Neural cell (in vitro differentiated cells): ENCODE results near the gene AMPD2. TPM values are rescaled to one million over a fixed set of nuclear protein-coding genes. Genes with fewer than 3 reads are reported as not detected.
A peak's percentile ranks its signal among the peaks of the same experiment; 100 is the strongest.

ENCODE experiments used
- H2AFZ ChIP-seq: fragments of 200-600, 300-800 bp; sonication (generic), shearing (Covaris generic); 2 replicates; pipeline ENCODE4 v1.6.0; 2014; ENCODE audit warnings: low read depth, mild to moderate bottlenecking, antibody characterized with exemption, low read length, moderate library complexity
- H3F3A ChIP-seq: fragments of 200-600 bp; shearing (Covaris generic); 2 replicates; pipeline ENCODE4 v1.6.1; 2016; ENCODE audit warnings: mild to moderate bottlenecking, moderate library complexity, mixed read lengths, antibody characterized with exemption, low read length; ENCODE audit not compliant: insufficient read depth, poor library complexity, severe bottlenecking
- H3K27ac ChIP-seq: fragments of 200-600, 300-800 bp; sonication (generic), shearing (Covaris generic); 2 replicates; pipeline ENCODE4 v1.5.1; 2014; ENCODE audit warnings: mild to moderate bottlenecking, low read length, moderate library complexity
- H3K27me3 ChIP-seq: fragments of 300-800, 200-600 bp; sonication (generic), shearing (Covaris generic); 2 replicates; pipeline ENCODE4 v1.6.0; 2014; ENCODE audit warnings: mild to moderate bottlenecking, low read depth, low read length, moderate library complexity; ENCODE audit not compliant: insufficient read depth
- H3K36me3 ChIP-seq: fragments of 300-800, 200-600 bp; sonication (generic), shearing (Covaris generic); 2 replicates; pipeline ENCODE4 v1.5.1; 2014; ENCODE audit warnings: mild to moderate bottlenecking, antibody characterized with exemption, low read length, moderate library complexity; ENCODE audit not compliant: insufficient read depth
- H3K4me2 ChIP-seq: fragments of 300-800, 200-600 bp; sonication (generic), shearing (Covaris generic); 2 replicates; pipeline ENCODE4 v1.6.0; 2014; ENCODE audit warnings: mild to moderate bottlenecking, low read length
- H3K4me3 ChIP-seq: fragments of 300-800, 200-600 bp; sonication (generic), shearing (Covaris generic); 2 replicates; pipeline ENCODE4 v1.5.1; 2014; ENCODE audit warnings: mild to moderate bottlenecking, low read length, moderate library complexity
- H3K79me2 ChIP-seq: fragments of 200-600 bp; shearing (Covaris generic); replicated peaks from 2 replicates; pipeline ENCODE4 v1.6.0; 2014; ENCODE audit warnings: mild to moderate bottlenecking, low read length, moderate library complexity; ENCODE audit not compliant: insufficient read depth
- H3K9ac ChIP-seq: fragments of 300-800, 200-600 bp; sonication (generic), shearing (Covaris generic); 2 replicates; pipeline ENCODE4 v1.6.1; 2016; ENCODE audit warnings: mild to moderate bottlenecking, low read length, mixed read lengths
- H3K9me2 ChIP-seq: fragments of 200-600 bp; shearing (Covaris generic); 2 replicates; pipeline ENCODE4 v1.6.1; 2016; ENCODE audit warnings: mild to moderate bottlenecking, low read length, mixed read lengths; ENCODE audit not compliant: insufficient read depth
- H3K9me3 ChIP-seq: fragments of 200-600, 300-800 bp; sonication (generic), shearing (Covaris generic); 2 replicates; pipeline ENCODE4 v1.6.1; 2016; ENCODE audit warnings: mild to moderate bottlenecking, mixed run types, low read length, moderate library complexity, mixed read lengths
- H4K20me1 ChIP-seq: fragments of 200-600 bp; shearing (Covaris generic); 2 replicates; pipeline ENCODE4 v1.6.1; 2016; ENCODE audit warnings: mild to moderate bottlenecking, mixed run types; ENCODE audit not compliant: insufficient read depth
- EP300 ChIP-seq: fragments of 450-650 bp; conservative IDR thresholded peaks from 2 replicates; pipeline ENCODE4 v1.6.1; 2014; ENCODE audit warnings: antibody characterized with exemption, mild to moderate bottlenecking, moderate library complexity; ENCODE audit not compliant: poor library complexity, severe bottlenecking
- EZH2 ChIP-seq: fragments of 200-600, 300-800 bp; shearing (Covaris generic), sonication (generic); IDR thresholded peaks from 2 replicates; pipeline ENCODE4 v1.6.1; 2014; ENCODE audit warnings: antibody characterized with exemption, low read length, borderline replicate concordance, mild to moderate bottlenecking; ENCODE audit not compliant: insufficient read depth, poor library complexity, severe bottlenecking
- MXI1 ChIP-seq: fragments of 450-650 bp; conservative IDR thresholded peaks from 2 replicates; pipeline ENCODE4 v1.6.1; 2014; ENCODE audit warnings: antibody characterized with exemption, mild to moderate bottlenecking; ENCODE audit not compliant: poor library complexity, severe bottlenecking
- POLR2AphosphoS5 ChIP-seq: IDR thresholded peaks from 2 replicates; pipeline ENCODE4 v1.6.1; 2012
- RAD21 ChIP-seq: fragments of 450-650 bp; conservative IDR thresholded peaks from 2 replicates; pipeline ENCODE4 v1.6.1; 2014; ENCODE audit warnings: antibody characterized with exemption, mild to moderate bottlenecking, moderate library complexity
- REST ChIP-seq: IDR thresholded peaks from 2 replicates; pipeline ENCODE4 v1.6.1; 2012; ENCODE audit warnings: borderline replicate concordance
- SMC3 ChIP-seq: fragments of 450-650 bp; conservative IDR thresholded peaks from 2 replicates; pipeline ENCODE4 v1.6.1; 2014; ENCODE audit warnings: antibody characterized with exemption, mild to moderate bottlenecking, moderate library complexity; ENCODE audit not compliant: poor library complexity
- TAF1 ChIP-seq: IDR thresholded peaks from 2 replicates; pipeline ENCODE4 v1.6.1; 2012; ENCODE audit warnings: low read depth
- polyA minus RNA-seq: library from RNA; depleted of rRNA, polyadenylated mRNA; stranded (reverse); fragments of >200 nt; gene quantifications from 2 replicates; pipeline ENCODE4 v1.2.3, GENCODE V29; 2014
- polyA plus RNA-seq: library from polyadenylated mRNA; depleted of rRNA; stranded (reverse); fragments of >200 nt; gene quantifications from 2 replicates; pipeline ENCODE4 v1.2.3, GENCODE V29; 2014
- TF ChIP-seq, protein P1 (sequence below): fragments of 450-650 bp; IDR thresholded peaks from 2 replicates; pipeline ENCODE4 v1.5.1; 2014; ENCODE audit warnings: antibody characterized with exemption, mild to moderate bottlenecking, moderate library complexity; ENCODE audit not compliant: poor library complexity, severe bottlenecking

The AMPD2 gene
- 104 and 111 TPM in 2 replicates for polyA plus RNA-seq
- polyA minus RNA-seq: 88.4 and 108 TPM in 2 replicates

- no peaks in the 10 kb centered on the region for H3K36me3 ChIP-seq
- H3K9me3 ChIP-seq: no peaks in the 10 kb centered on the region
Observed at GRCh38 chr1:109619576-109620400, at the start of gene AMPD2, which contains the start of gene GNAT2. Gene AMPD2 (plus strand): TSS chr1:109619837. CDS start chr1:109621176, 1,339 bp downstream. Gene GNAT2 (minus strand): TSS chr1:109619616. CDS start chr1:109612870, 6,746 bp downstream.

GRCh38 chr1:109570414-109570813 is 49.2 kb upstream of the AMPD2 start:
- Histone ChIP-seq H4K20me1 (no peaks in the 10 kb centered on the region), H3F3A (no peaks in the 10 kb centered on the region), H3K36me3 (no peaks in the 10 kb centered on the region), H3K27ac (no peak overlapping the region), H3K9ac (no peak overlapping the region), H3K4me2 (no peak overlapping the region), H3K4me3 (no peak overlapping the region), H3K9me2 (no peaks in the 10 kb centered on the region), H2AFZ (no peak overlapping the region), H3K27me3 (no peaks in the 10 kb centered on the region), H3K79me2 (peaks cover 57% of the 10 kb centered on the region), H3K9me3 (no peaks in the 10 kb centered on the region)
- TF ChIP-seq MXI1 (no peak), RAD21 (no peak), POLR2AphosphoS5 (no peak), EP300 (no peak), SMC3 (no peak), EZH2 (no peak), REST (no peak), TAF1 (no peak)
- TF ChIP-seq, protein P1, sequence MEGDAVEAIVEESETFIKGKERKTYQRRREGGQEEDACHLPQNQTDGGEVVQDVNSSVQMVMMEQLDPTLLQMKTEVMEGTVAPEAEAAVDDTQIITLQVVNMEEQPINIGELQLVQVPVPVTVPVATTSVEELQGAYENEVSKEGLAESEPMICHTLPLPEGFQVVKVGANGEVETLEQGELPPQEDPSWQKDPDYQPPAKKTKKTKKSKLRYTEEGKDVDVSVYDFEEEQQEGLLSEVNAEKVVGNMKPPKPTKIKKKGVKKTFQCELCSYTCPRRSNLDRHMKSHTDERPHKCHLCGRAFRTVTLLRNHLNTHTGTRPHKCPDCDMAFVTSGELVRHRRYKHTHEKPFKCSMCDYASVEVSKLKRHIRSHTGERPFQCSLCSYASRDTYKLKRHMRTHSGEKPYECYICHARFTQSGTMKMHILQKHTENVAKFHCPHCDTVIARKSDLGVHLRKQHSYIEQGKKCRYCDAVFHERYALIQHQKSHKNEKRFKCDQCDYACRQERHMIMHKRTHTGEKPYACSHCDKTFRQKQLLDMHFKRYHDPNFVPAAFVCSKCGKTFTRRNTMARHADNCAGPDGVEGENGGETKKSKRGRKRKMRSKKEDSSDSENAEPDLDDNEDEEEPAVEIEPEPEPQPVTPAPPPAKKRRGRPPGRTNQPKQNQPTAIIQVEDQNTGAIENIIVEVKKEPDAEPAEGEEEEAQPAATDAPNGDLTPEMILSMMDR: no peak

More at GRCh38 chr1:109619576-109620400, at the start of gene AMPD2, which contains the start of gene GNAT2:
- Histone ChIP-seq H3K27ac (peak within 1 kb of the TSS; percentile 94), H3K9me2 (no peaks in the 10 kb centered on the region), H3F3A (no peaks in the 10 kb centered on the region), H3K27me3 (no peaks in the 10 kb centered on the region), H3K79me2 (peaks cover 38% of the 10 kb centered on the region), H2AFZ (peak within 1 kb of the TSS; percentile 75), H3K9ac (peak within 1 kb of the TSS; percentile 86), H3K4me2 (peak within 1 kb of the TSS; percentile 97), H4K20me1 (no peaks in the 10 kb centered on the region), H3K4me3 (peak within 1 kb of the TSS; percentile 66)
- TF ChIP-seq EP300 (no peak), TAF1 (peak; percentile 26), MXI1 (peak; percentile 83), SMC3 (peak; percentile 6)
